HEK293 (cell line): ENCODE data around the gene FAM90A1.
"Not testable (repeated sequence)": the region's sequence is repeated elsewhere in the genome, so short reads cannot be mapped to it uniquely, and the experiment has no call there.

Experiments used
- CTCF ChIA-PET: fragments of 350-600 bp; formaldehyde crosslinking; extraction: SDS; loops from one replicate; lab custom pipeline; 2021; ENCODE audit warnings: antibody characterized with exemption; lab: Yijun Ruan, JAX
- POLR2A ChIA-PET: fragments of 300-600 bp; formaldehyde crosslinking; extraction: SDS; loops from one replicate; lab custom pipeline; 2020; ENCODE audit warnings: antibody characterized with exemption, inconsistent platforms; lab: Yijun Ruan, JAX
- H3K27ac ChIP-seq: fragments of 200-500 bp; sonication (Bioruptor generic); 2 replicates; pipeline ENCODE4 v1.5.1; 2014; ENCODE audit warnings: low read depth, low read length, control low read depth, inconsistent platforms; ENCODE audit errors: extremely low read depth
- H3K36me3 ChIP-seq, 2 experiments: fragments of 200-500 bp in 1 of 2; sonication (Bioruptor generic) in 1 of 2; 1 replicate in 1 of 2; 2 replicates in 1 of 2; pipeline ENCODE4 v1.5.1; 2014 to 2017; ENCODE audit warnings: inconsistent platforms in 2 of 2, low read length in 2 of 2; ENCODE audit not compliant: control insufficient read depth in 2 of 2, insufficient read depth in 1 of 2
- H3K4me1 ChIP-seq: fragments of 200-500 bp; sonication (Bioruptor generic); 2 replicates; pipeline ENCODE4 v1.5.1; 2014; ENCODE audit warnings: mild to moderate bottlenecking, low read length, inconsistent platforms; ENCODE audit not compliant: control insufficient read depth, insufficient read depth
- H3K4me3 ChIP-seq: 2 replicates; pipeline ENCODE4 v1.5.1; 2011; ENCODE audit warnings: low read depth, mild to moderate bottlenecking, control low read depth, low read length, moderate library complexity
- H3K9me3 ChIP-seq: fragments of 200-500 bp; sonication (Bioruptor generic); 2 replicates; pipeline ENCODE4 v1.5.1; 2014; ENCODE audit warnings: low read depth, low read length, inconsistent platforms; ENCODE audit not compliant: control insufficient read depth, insufficient read depth
- ZNF335 ChIP-seq: fragments of 450-650 bp; formaldehyde crosslinking; conservative IDR thresholded peaks from 2 replicates; pipeline ENCODE4 v1.5.1; 2016; ENCODE audit warnings: missing biosample characterization, missing genetic modification characterization
- TF ChIP-seq, protein P1 (sequence below): fragments of 450-650 bp; formaldehyde crosslinking; optimal IDR thresholded peaks from 2 replicates; pipeline ENCODE3; 2016; ENCODE audit warnings: missing biosample characterization, mild to moderate bottlenecking, missing genetic modification characterization

The FAM90A1 gene

DNA sequence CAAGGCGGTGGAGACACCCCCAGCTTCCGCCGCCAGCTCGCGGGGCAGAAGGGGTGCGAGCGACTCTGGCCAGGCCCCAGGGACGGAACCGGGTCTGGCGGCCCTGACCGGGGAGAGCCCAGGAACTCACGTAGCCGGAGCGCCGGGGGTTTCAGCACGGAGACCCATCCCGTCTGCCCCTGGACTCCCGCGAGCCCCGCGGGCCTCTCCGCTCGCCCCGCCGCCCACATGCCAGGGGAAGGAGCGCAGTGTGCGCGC is 15.1 kb upstream of the FAM90A1 start:
- H3K36me3 ChIP-seq, CTCF ChIA-PET, H3K9me3 ChIP-seq, POLR2A ChIA-PET, H3K4me1 ChIP-seq, H3K27ac ChIP-seq: not testable (repeated sequence)
- TF ChIP-seq, protein P1, sequence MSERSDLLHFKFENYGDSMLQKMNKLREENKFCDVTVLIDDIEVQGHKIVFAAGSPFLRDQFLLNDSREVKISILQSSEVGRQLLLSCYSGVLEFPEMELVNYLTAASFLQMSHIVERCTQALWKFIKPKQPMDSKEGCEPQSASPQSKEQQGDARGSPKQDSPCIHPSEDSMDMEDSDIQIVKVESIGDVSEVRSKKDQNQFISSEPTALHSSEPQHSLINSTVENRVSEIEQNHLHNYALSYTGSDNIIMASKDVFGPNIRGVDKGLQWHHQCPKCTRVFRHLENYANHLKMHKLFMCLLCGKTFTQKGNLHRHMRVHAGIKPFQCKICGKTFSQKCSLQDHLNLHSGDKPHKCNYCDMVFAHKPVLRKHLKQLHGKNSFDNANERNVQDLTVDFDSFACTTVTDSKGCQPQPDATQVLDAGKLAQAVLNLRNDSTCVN: peak; percentile 70
- peak overlapping the region; percentile 58 for H3K4me3 ChIP-seq

DNA sequence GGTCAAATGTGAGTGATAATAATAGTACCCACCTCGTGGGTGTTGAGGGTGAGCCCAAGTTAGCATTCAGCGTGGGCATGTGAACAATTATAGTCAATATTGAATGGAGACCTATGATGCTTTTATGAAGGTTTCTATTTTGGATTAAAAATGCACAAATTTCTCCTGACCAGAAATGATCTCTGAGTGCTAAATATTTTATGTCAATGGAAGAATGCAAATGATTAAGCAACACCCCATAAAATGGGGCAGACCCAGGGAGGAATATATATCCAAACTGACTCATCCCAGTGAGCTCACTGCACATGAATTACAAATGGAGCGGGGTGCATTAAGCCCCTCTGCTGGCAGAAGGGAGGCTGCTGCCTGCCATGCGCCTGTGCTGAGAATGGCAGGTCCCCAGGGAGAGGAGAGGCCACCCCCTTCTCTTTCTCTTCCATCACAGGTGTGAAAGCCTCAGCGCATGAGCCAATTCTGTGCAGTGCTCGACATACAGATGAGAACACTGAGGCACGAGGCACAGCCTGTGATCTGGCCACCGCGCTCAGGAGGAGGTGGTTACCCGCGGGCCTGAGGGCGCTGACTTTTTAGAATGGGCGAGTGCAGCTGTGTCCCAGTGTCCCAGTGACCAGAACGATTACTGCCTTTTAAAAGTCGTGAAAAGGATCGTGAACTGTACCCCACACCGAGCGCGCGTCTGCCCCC is 14.7 kb upstream of the FAM90A1 start:
- CTCF ChIA-PET, H3K4me1 ChIP-seq, H3K36me3 ChIP-seq, H3K9me3 ChIP-seq, H3K27ac ChIP-seq, POLR2A ChIA-PET: not testable (repeated sequence)
- peak overlapping the region; percentile 58 for H3K4me3 ChIP-seq
- TF ChIP-seq, protein P1: peak; percentile 71
- TF ChIP-seq ZNF335 (tag by site-specific recombination): peak; percentile 39; the same call in 1 of the 2 replicates

DNA sequence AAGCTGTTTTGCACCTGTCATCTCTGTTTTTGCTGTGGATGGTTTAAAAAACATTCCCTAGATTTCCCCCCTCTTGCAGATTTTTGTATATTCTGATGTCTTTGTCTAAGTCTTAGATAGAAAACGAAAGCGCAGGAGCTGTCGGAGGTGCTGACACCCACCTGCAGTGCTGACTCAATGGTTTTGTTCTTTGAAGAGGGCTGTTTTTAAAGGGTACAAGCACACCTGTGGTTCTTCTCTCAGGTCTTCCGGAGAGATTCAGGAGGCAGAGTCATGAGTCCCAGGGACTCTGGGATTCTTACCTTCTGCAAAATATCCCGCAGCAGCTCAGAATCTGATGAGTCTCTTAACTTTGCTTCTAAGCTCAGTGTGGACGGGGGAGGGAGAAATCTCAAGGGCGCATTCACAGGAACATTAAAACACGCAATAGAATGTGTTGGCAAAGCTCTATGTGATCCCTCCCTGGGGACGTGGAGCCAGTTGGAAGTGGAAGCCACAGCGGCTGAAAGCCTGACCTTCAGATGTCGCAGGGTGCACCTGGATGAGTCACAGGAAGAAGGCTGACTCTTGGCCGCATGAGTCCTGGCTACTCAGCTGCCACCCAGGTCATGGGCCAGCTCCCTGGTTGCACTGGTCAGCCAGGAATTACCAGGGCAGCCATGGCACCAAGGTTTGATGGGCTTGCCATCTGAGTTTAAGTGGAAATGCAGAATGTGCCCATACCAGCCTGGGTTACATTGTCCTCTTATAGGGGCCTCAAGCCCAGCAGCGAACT is 13.1 kb upstream of the FAM90A1 start:
- H3K9me3 ChIP-seq, H3K4me3 ChIP-seq, H3K4me1 ChIP-seq, CTCF ChIA-PET, H3K36me3 ChIP-seq, H3K27ac ChIP-seq, POLR2A ChIA-PET: not testable (repeated sequence)

DNA sequence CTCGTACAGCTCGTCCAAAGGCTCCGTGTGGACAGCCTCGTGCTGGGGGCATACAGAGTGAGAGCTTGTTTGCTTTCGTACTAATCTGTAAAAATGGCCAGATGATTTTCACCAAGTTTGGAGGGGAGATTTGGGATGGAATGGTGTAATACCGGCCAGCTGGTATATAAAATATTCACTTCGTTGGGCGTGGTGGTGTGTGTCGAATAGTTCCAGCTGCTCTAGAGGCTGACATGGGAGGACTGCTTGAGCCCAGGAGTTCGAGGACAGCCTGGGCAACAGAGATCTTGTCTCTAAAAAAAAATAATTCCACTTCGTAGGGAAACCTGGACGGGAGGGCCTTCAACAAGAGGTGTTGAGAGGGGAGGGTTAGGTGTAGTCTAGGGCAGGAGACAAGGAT is 9.6 kb upstream of the FAM90A1 start:
- H3K36me3 ChIP-seq, H3K4me3 ChIP-seq, H3K27ac ChIP-seq, H3K4me1 ChIP-seq, H3K9me3 ChIP-seq: not testable (repeated sequence)
- ChIA-PET CTCF (interaction anchor here (0.5 to 2.6 kb wide), 11 partner anchors 9 to 623 kb away, joined by 3 to 18 read pairs (median 3); partner anchors contain the start of gene FAM90A1), POLR2A (interaction anchor here (0.5 kb wide), 1 partner anchor 126 kb away, joined by 3 read pairs; no protein-coding TSS in a partner anchor)

DNA sequence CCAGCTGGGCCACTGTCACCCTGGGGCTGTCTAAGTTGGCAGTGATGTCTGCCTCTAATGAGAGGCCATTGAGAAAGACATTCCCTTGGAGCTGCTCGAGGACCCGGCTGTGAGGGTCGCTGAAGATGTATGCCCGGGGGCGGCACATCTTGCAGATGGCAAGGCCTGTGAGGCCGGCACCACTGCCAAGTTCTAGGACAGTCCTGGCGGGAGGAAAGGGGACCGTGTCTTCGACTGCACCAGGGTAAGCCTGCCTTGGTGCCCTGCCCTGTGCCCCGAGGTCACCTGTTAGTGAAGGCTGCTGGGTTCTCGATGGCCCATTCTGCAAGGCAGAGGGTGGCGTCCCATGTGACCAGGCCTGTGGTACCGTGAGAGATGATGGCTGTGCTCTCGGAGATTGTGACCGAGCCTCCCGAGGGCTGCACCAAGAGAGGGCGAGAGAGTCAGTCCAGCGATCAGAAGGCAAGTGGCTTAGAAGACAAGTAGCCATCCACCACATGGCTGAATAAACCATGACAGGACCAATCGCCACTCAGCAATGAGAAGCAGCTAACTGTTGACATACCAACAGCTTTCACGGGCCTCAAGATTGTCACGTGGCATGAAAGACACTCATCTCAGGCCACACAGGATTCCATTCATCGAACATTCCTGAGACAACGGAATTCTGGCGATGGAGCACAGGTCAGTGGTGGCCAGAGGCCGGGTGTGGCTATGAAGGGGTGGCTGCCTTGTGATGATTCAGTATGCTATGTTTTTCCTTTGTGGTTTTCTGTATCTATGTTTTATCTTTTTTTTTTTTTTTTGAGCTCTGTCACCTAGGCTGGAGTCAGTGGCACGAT is 8.1 kb upstream of the FAM90A1 start:
- H3K4me1 ChIP-seq, H3K4me3 ChIP-seq, H3K36me3 ChIP-seq, H3K27ac ChIP-seq, H3K9me3 ChIP-seq, POLR2A ChIA-PET: not testable (repeated sequence)
- CTCF ChIA-PET: interaction anchor here (0.7 to 2.6 kb wide), 4 partner anchors 127 to 215 kb away, joined by 3 to 18 read pairs (median 3); no protein-coding TSS in a partner anchor

DNA sequence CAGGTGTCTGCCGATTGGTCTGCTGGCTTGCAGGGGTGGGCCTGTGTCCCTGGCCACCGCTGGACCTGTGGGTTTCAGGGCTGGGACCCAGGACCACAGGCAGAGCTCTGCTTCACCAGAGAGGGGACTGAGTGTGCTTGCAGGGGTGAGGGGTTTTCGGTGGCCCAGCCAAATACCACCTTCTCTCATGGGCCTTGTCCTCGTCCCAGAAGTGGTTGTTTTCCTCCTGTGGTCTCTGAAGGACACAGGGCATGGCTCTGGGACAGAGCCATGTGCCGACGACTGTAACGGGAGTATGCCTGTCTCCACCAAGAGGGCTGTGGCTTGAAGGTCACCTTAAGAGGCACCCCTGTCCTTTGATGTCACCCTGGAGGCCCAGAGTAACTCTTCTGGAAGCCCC is 7.3 kb upstream of the FAM90A1 start:
- not testable (repeated sequence) for H3K9me3 ChIP-seq, H3K36me3 ChIP-seq, H3K4me3 ChIP-seq, H3K27ac ChIP-seq, H3K4me1 ChIP-seq
- CTCF ChIA-PET: interaction anchor here (0.7 to 1.6 kb wide), 2 partner anchors 125 to 198 kb away, joined by 3 to 4 read pairs; no protein-coding TSS in a partner anchor
- POLR2A ChIA-PET: interaction anchor here (1.1 kb wide), 1 partner anchor 9 kb away, joined by 3 read pairs; no protein-coding TSS in a partner anchor

DNA sequence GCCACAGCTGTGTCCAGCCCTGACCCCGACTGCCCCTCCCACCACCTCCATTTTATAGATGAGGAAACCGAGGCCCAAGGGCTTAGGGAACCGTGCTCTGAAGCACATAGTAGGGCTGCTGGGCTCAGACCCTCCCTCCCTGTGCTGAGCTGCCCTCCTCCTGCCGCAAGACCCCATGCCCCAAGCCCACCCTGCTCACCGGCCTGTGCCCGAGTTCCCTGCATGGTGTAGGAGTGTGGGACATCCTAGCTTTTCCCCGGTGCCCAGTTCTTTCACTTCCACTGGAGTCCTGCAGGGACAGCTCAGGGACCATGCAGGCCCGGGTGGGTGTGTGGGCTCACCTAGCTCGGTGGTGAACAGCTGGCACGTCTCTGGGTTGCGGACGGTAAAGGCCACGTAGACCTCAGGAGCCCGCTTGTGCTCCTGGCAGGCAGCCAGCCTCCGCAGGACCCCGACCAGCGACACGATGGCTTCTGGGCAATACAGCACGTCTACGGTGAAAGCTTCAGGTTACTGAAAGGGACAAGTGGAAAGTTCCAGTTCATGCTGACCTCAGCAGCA is 6.6 kb upstream of the FAM90A1 start:
- H3K4me3 ChIP-seq, H3K9me3 ChIP-seq, H3K36me3 ChIP-seq, H3K4me1 ChIP-seq, H3K27ac ChIP-seq: not testable (repeated sequence)
- ChIA-PET POLR2A (interaction anchor here (1.1 kb wide), 1 partner anchor 10 kb away, joined by 3 read pairs; no protein-coding TSS in a partner anchor), CTCF (interaction anchor here (1.6 kb wide), 1 partner anchor 125 kb away, joined by 4 read pairs; no protein-coding TSS in a partner anchor)
